PC-3 (cell line): ENCODE results near the gene DNAJC8. TPM values are rescaled to one million over a fixed set of nuclear protein-coding genes. Genes with fewer than 3 reads are reported as not detected.

Experiments used
- ATAC-seq: fragments of 200-7000 bp; cut with Tn5 transposase; 2 replicates; pipeline ENCODE4 v1.9.1; 2020; ENCODE audit warnings: mild to moderate bottlenecking, moderate library complexity
- BruUV-seq: library from RNA; stranded (reverse); fragments of 400-500 nt; replicated peaks from 2 replicates; lab custom pipeline; 2021; lab: Mats Ljungman, UMichigan
- CTCF ChIA-PET: fragments of 300-600 bp; sonication (Branson Sonifier 250); formaldehyde crosslinking; loops from one replicate; lab custom pipeline; 2022; ENCODE audit warnings: antibody characterized with exemption; lab: Charles Lee
- POLR2A ChIA-PET: fragments of 300-600 bp; sonication (Branson Sonifier 250); formaldehyde crosslinking; loops from one replicate; lab custom pipeline; 2022; ENCODE audit warnings: antibody characterized with exemption; ENCODE audit not compliant: unreplicated experiment; lab: Charles Lee
- DNase-seq: peaks from one replicate; pipeline ENCODE4 v3.0.0-alpha.2; 2015
- H2AFZ ChIP-seq: fragments of 300-600 bp; sonication (generic); 2 replicates; pipeline ENCODE4 v1.6.0; 2016; ENCODE audit warnings: antibody characterized with exemption, low read length
- H3F3A ChIP-seq: fragments of 300-600 bp; sonication (generic); one replicate; pipeline ENCODE4 v1.6.0; 2017; ENCODE audit warnings: antibody characterized with exemption, low read length, control low read depth, mild to moderate bottlenecking; ENCODE audit not compliant: unreplicated experiment
- H3K27ac ChIP-seq: fragments of 300-600 bp; sonication (generic); 2 replicates; pipeline ENCODE4 v1.5.1; 2016; ENCODE audit warnings: mild to moderate bottlenecking, low read length
- H3K27me3 ChIP-seq: fragments of 300-600 bp; sonication (generic); 2 replicates; pipeline ENCODE4 v1.6.1; 2016; ENCODE audit warnings: low read length, mixed read lengths
- H3K36me3 ChIP-seq: fragments of 300-600 bp; sonication (generic); 2 replicates; pipeline ENCODE4 v1.6.1; 2016; ENCODE audit warnings: low read depth, mixed run types, low read length, mixed read lengths
- H3K4me1 ChIP-seq: fragments of 300-600 bp; sonication (generic); 2 replicates; pipeline ENCODE4 v1.5.1; 2016; ENCODE audit warnings: low read length; ENCODE audit not compliant: insufficient read depth
- H3K4me2 ChIP-seq: fragments of 300-600 bp; sonication (generic); 2 replicates; pipeline ENCODE4 v1.6.0; 2016; ENCODE audit warnings: low read length
- H3K4me3 ChIP-seq: fragments of 300-600 bp; sonication (generic); 2 replicates; pipeline ENCODE4 v1.5.1; 2016; ENCODE audit warnings: mild to moderate bottlenecking, low read length, mixed read lengths
- H3K79me2 ChIP-seq: fragments of 300-600 bp; sonication (generic); 2 replicates; pipeline ENCODE4 v1.6.1; 2017; ENCODE audit warnings: low read length, mixed read lengths
- H3K9ac ChIP-seq: fragments of 300-600 bp; sonication (generic); 2 replicates; pipeline ENCODE4 v1.6.0; 2016; ENCODE audit warnings: mild to moderate bottlenecking, low read length
- H3K9me2 ChIP-seq: fragments of 300-600 bp; sonication (generic); replicated peaks from 2 replicates; pipeline ENCODE4 v1.6.1; 2016; ENCODE audit warnings: mixed run types, low read length, mixed read lengths
- H3K9me3 ChIP-seq: fragments of 300-600 bp; sonication (generic); 2 replicates; pipeline ENCODE4 v1.6.1; 2016; ENCODE audit warnings: low read length, mixed read lengths
- H4K20me1 ChIP-seq: fragments of 300-600 bp; sonication (generic); 2 replicates; pipeline ENCODE4 v1.6.1; 2016; ENCODE audit warnings: low read length, mixed read lengths
- CTCF ChIP-seq: fragments of 300-600 bp; sonication (generic); conservative IDR thresholded peaks from 2 replicates; pipeline ENCODE4 v1.5.1; 2017; ENCODE audit warnings: antibody characterized with exemption, low read depth, mild to moderate bottlenecking, low read length
- EZH2 ChIP-seq: fragments of 300-600 bp; sonication (generic); IDR thresholded peaks from one replicate; pipeline ENCODE4 v1.6.1; 2017; ENCODE audit warnings: antibody characterized with exemption, mild to moderate bottlenecking, low read length; ENCODE audit not compliant: unreplicated experiment
- EZH2phosphoT487 ChIP-seq: fragments of 300-600 bp; sonication (generic); IDR thresholded peaks from 2 replicates; pipeline ENCODE4 v1.6.1; 2018; ENCODE audit warnings: mild to moderate bottlenecking, antibody characterized with exemption, low read length, borderline replicate concordance
- intact Hi-C: fragments of 100-400 bp; cut with micrococcal nuclease; formaldehyde crosslinking; loops from 2 replicates; pipeline ENCODE4 v1.9.0; 2023
- total RNA-seq: library from RNA; depleted of rRNA; stranded (reverse); fragments of >200 nt; gene quantifications from 2 replicates; pipeline ENCODE4 v1.2.3, GENCODE V29; 2014

Gene DNAJC8
- total RNA-seq, 1 experiment from 2014 or later: 63.6 TPM

- BruUV-seq: no TSS peak
- no peaks in the 10 kb centered on the region for H4K20me1 ChIP-seq
- no peak overlapping the region for H3K9ac ChIP-seq
- intact Hi-C loops: no loop called here
- DNase-seq (no peak), ATAC-seq (no peak; the same call in 1 of the 2 replicates)
- H3K4me1 ChIP-seq: no peaks in the 10 kb centered on the region
- no peaks in the 10 kb centered on the region for H3K9me3 ChIP-seq
- no peak overlapping the region for H3K4me2 ChIP-seq
- no peak overlapping the region for H3K4me3 ChIP-seq
- ChIA-PET CTCF (no interaction called here), POLR2A (no interaction called here)
- no peak overlapping the region for H3K27ac ChIP-seq
- H3K79me2 ChIP-seq: no peaks in the 10 kb centered on the region
- H3K27me3 ChIP-seq: no peaks in the 10 kb centered on the region
- no peaks in the 10 kb centered on the region for H3F3A ChIP-seq
- H2AFZ ChIP-seq: no peak overlapping the region
- no peaks in the 10 kb centered on the region for H3K9me2 ChIP-seq
- TF ChIP-seq EZH2: no peak
- no peak for TF ChIP-seq CTCF
- no peak for TF ChIP-seq EZH2phosphoT487
- no peaks in the 10 kb centered on the region for H3K36me3 ChIP-seq
Observed at GRCh38 chr1:28180306-28181305, 52.2 kb downstream of the DNAJC8 start.

GRCh38 chr1:28178690-28179485, 53.9 kb downstream of the DNAJC8 start:
- ChIA-PET POLR2A (no interaction called here), CTCF (no interaction called here)
- H3K79me2 ChIP-seq: no peaks in the 10 kb centered on the region
- no peak for TF ChIP-seq EZH2
- TF ChIP-seq EZH2phosphoT487: no peak
- no peak for TF ChIP-seq CTCF
- H3K9me2 ChIP-seq: no peaks in the 10 kb centered on the region
- no TSS peak for BruUV-seq
- H3K27me3 ChIP-seq: no peaks in the 10 kb centered on the region
- H3K4me3 ChIP-seq: no peak overlapping the region
- no peaks in the 10 kb centered on the region for H3K4me1 ChIP-seq
- no peak overlapping the region for H2AFZ ChIP-seq
- H3K4me2 ChIP-seq: no peak overlapping the region
- intact Hi-C loops: no loop called here
- no peak for DNase-seq
- no peak overlapping the region for H3K9ac ChIP-seq
- no peaks in the 10 kb centered on the region for H3K9me3 ChIP-seq
- H3F3A ChIP-seq: no peaks in the 10 kb centered on the region
- H3K36me3 ChIP-seq: no peaks in the 10 kb centered on the region
- H3K27ac ChIP-seq: no peak overlapping the region
- no peak for ATAC-seq
- no peaks in the 10 kb centered on the region for H4K20me1 ChIP-seq
